K562 (cell line): Measurements from ENCODE around the gene WBP1L. TPM values are rescaled to one million over a fixed set of nuclear protein-coding genes. Genes with fewer than 3 reads are reported as not detected.

ENCODE experiments used
- ATAC-seq: fragments of 200-7000 bp; cut with Tn5 transposase; 3 replicates; pipeline ENCODE4 v1.9.1; 2020; ENCODE audit warnings: moderate library complexity
- BruUV-seq: library from RNA; stranded (reverse); fragments of 400-500 nt; replicated peaks from 2 replicates; lab custom pipeline; 2021; lab: Mats Ljungman, UMichigan
- CTCF ChIA-PET: fragments of 300-600 bp; formaldehyde crosslinking; extraction: SDS; loops from one replicate; lab custom pipeline; 2021; ENCODE audit warnings: low intra/inter-chr PET ratio; lab: Yijun Ruan, JAX
- POLR2A ChIA-PET: fragments of 300-600, 350-650 bp; sonication (Branson Sonifier 250); formaldehyde crosslinking; extraction: SDS; loops from one replicate; lab custom pipeline; 2021; ENCODE audit warnings: antibody characterized with exemption, inconsistent platforms; lab: Yijun Ruan, JAX
- DNase-seq, 4 experiments: peaks; one replicate each; pipeline versions ENCODE4 v3.0.0 to v3.0.0-alpha.2; 2011 to 2018; ENCODE audit warnings: low spot score in 3 of 4, mixed read lengths in 3 of 4; ENCODE audit errors: extremely low read depth in 1 of 4
- FAIRE-seq: peaks from 2 replicates; lab custom pipeline; 2011; peaks lifted over from hg19 to GRCh38; lab: Jason Lieb, UNC
- H2AFZ ChIP-seq: 2 replicates; pipeline ENCODE4 v1.6.0; 2011; ENCODE audit warnings: low read depth, low read length, control low read depth, inconsistent platforms
- H3K27ac ChIP-seq: fragments of 200-600 bp; 3 replicates; pipeline ENCODE4 v1.8.0; 2011; ENCODE audit warnings: low read depth, mild to moderate bottlenecking, control low read depth, inconsistent platforms, low read length, moderate library complexity, mixed read lengths; ENCODE audit errors: extremely low read depth
- H3K27me3 ChIP-seq, 2 experiments: fragments of 300-600 bp in 1 of 2; 2 replicates in 1 of 2; 3 replicates in 1 of 2; pipeline versions ENCODE4 v1.6.0 to v1.8.0; 2011; ENCODE audit warnings: inconsistent platforms in 2 of 2, low read length in 2 of 2, mild to moderate bottlenecking in 1 of 2, mixed read lengths in 1 of 2, moderate library complexity in 1 of 2; ENCODE audit not compliant: control insufficient read depth in 2 of 2, insufficient read depth in 2 of 2
- H3K36me3 ChIP-seq: fragments of 300-600 bp; 3 replicates; pipeline ENCODE4 v1.8.0; 2011; ENCODE audit warnings: mild to moderate bottlenecking, low read length, inconsistent platforms; ENCODE audit not compliant: control insufficient read depth, insufficient read depth
- H3K4me1 ChIP-seq, 2 experiments: fragments of 200-600 bp in 1 of 2; replicated peaks in 1 of 2; 2 replicates in 1 of 2; 3 replicates in 1 of 2; pipeline versions ENCODE4 v1.5.1 to v1.8.0; 2011; ENCODE audit warnings: inconsistent platforms in 2 of 2, low read length in 2 of 2, mild to moderate bottlenecking in 1 of 2, mixed read lengths in 1 of 2, moderate library complexity in 1 of 2; ENCODE audit not compliant: control insufficient read depth in 2 of 2, insufficient read depth in 2 of 2
- H3K4me2 ChIP-seq: 2 replicates; pipeline ENCODE4 v1.6.1; 2011; ENCODE audit warnings: low read length, control low read depth, inconsistent platforms, mixed read lengths; ENCODE audit not compliant: insufficient read depth
- H3K4me3 ChIP-seq: fragments of 200-600 bp; sonication (generic), shearing (Covaris generic); 2 replicates; pipeline ENCODE4 v1.5.1; 2016; ENCODE audit warnings: control low read depth, inconsistent platforms
- H3K79me2 ChIP-seq: fragments of 200-600 bp; 3 replicates; pipeline ENCODE4 v1.8.0; 2011; ENCODE audit warnings: low read length, inconsistent platforms; ENCODE audit not compliant: control insufficient read depth, insufficient read depth
- H3K9ac ChIP-seq, 2 experiments: 2 replicates each; pipeline versions ENCODE4 v1.6.0 to v1.6.1; 2011; ENCODE audit warnings: low read depth in 2 of 2, low read length in 2 of 2, control low read depth in 1 of 2, inconsistent platforms in 1 of 2, mild to moderate bottlenecking in 1 of 2, mixed read lengths in 1 of 2; ENCODE audit not compliant: insufficient read depth in 1 of 2
- H3K9me1 ChIP-seq: one replicate; pipeline ENCODE4 v1.6.0; 2011; ENCODE audit warnings: inconsistent platforms, mild to moderate bottlenecking, low read length, moderate library complexity; ENCODE audit not compliant: control insufficient read depth, insufficient read depth
- H3K9me3 ChIP-seq: replicated peaks from 2 replicates; pipeline ENCODE4 v1.5.1; 2011; ENCODE audit warnings: low read depth, low read length, inconsistent platforms; ENCODE audit not compliant: control insufficient read depth, insufficient read depth
- H4K20me1 ChIP-seq: replicated peaks from 2 replicates; pipeline ENCODE4 v1.6.1; 2011; ENCODE audit warnings: low read length, inconsistent platforms, mixed read lengths; ENCODE audit not compliant: control insufficient read depth, insufficient read depth
- E2F8 ChIP-seq: fragments of 450-650 bp; IDR thresholded peaks from 2 replicates; pipeline ENCODE4 v1.7.1; 2018; ENCODE audit warnings: mild to moderate bottlenecking, low read depth; ENCODE audit not compliant: partially characterized antibody
- EGR1 ChIP-seq: fragments of 450-650 bp; conservative IDR thresholded peaks from 2 replicates; pipeline ENCODE4 v1.6.1; 2017; ENCODE audit warnings: mild to moderate bottlenecking
- ELF1 ChIP-seq: fragments of 200-800 bp; sonication (Bioruptor generic); IDR thresholded peaks from 2 replicates; pipeline ENCODE4 v1.6.1; 2016; ENCODE audit warnings: missing genetic modification characterization, missing compliant biosample characterization
- FOS ChIP-seq: IDR thresholded peaks from 3 replicates; pipeline ENCODE4 v1.6.1; 2011; ENCODE audit not compliant: insufficient read length; ENCODE audit errors: extremely low read depth
- FOXO4 ChIP-seq: fragments of 450-650 bp; formaldehyde crosslinking; IDR thresholded peaks from 2 replicates; pipeline ENCODE4 v1.4.0; 2020; ENCODE audit warnings: mild to moderate bottlenecking, moderate library complexity
- HDAC3 ChIP-seq: fragments of 450-650 bp; IDR thresholded peaks from 2 replicates; pipeline ENCODE4 v1.6.1; 2018; ENCODE audit warnings: borderline replicate concordance, mild to moderate bottlenecking, moderate library complexity; ENCODE audit not compliant: partially characterized antibody
- KDM2B ChIP-seq: fragments of 250-450 bp; sonication (Bioruptor Pico); IDR thresholded peaks from 2 replicates; pipeline ENCODE4 v1.8.0; 2021; ENCODE audit warnings: mild to moderate bottlenecking, moderate library complexity
- KHSRP ChIP-seq: fragments of 450-650 bp; IDR thresholded peaks from 2 replicates; pipeline ENCODE4 v1.6.1; 2017
- PHF20 ChIP-seq: fragments of 450-650 bp; IDR thresholded peaks from 2 replicates; pipeline ENCODE4 v1.6.1; 2018; ENCODE audit not compliant: partially characterized antibody
- PURB ChIP-seq: sonication (generic); formaldehyde crosslinking; IDR thresholded peaks from 2 replicates; pipeline ENCODE4 v1.9.0; 2021; ENCODE audit warnings: low read depth, mild to moderate bottlenecking, missing genetic modification reagents
- SMARCC2 ChIP-seq: fragments of 450-650 bp; IDR thresholded peaks from 2 replicates; pipeline ENCODE4 v1.6.1; 2017; ENCODE audit warnings: antibody characterized with exemption, moderate library complexity, mild to moderate bottlenecking, low read depth
- SRSF1 ChIP-seq: fragments of 200-400 bp; formaldehyde crosslinking; IDR thresholded peaks from 2 replicates; pipeline ENCODE4 v1.6.1; 2017; ENCODE audit warnings: mild to moderate bottlenecking, low read depth, low read length, moderate library complexity
- U2AF2 ChIP-seq: fragments of 200-400 bp; formaldehyde crosslinking; optimal IDR thresholded peaks from 2 replicates; pipeline ENCODE3; 2017; ENCODE audit warnings: low read depth, mild to moderate bottlenecking, low read length
- USF1 ChIP-seq: sonication (generic); formaldehyde crosslinking; IDR thresholded peaks from 2 replicates; pipeline ENCODE4 v1.9.0; 2022; ENCODE audit warnings: mild to moderate bottlenecking, missing genetic modification reagents
- ZNF212 ChIP-seq: fragments of 450-650 bp; formaldehyde crosslinking; IDR thresholded peaks from 2 replicates; pipeline ENCODE4 v1.4.0; 2020; ENCODE audit warnings: mild to moderate bottlenecking
- ZNF384 ChIP-seq: IDR thresholded peaks from 2 replicates; pipeline ENCODE4 v1.6.1; 2012; ENCODE audit warnings: low read depth, low read length, improper control_type of control experiment
- ZNF583 ChIP-seq: fragments of 250-450 bp; sonication (Bioruptor Pico); IDR thresholded peaks from 2 replicates; pipeline ENCODE4 v1.4.0; 2020
- ZNF695 ChIP-seq: fragments of 450-650 bp; formaldehyde crosslinking; IDR thresholded peaks from 2 replicates; pipeline ENCODE4 v1.4.0; 2020; ENCODE audit warnings: mild to moderate bottlenecking, moderate library complexity
- WGBS: fragments of 100-300 bp; shearing (Covaris generic); methylation state at CpG from one replicate; pipeline ENCODE4 v1.1.6; 2016; ENCODE audit warnings: low coverage, mixed read lengths; ENCODE audit not compliant: insufficient coverage; ENCODE audit errors: missing lambda C conversion rate; 5-methylcytosine and 5-hydroxymethylcytosine counted together
- in situ Hi-C: fragments of 300-500 bp; cut with MboI; formaldehyde crosslinking; loops from 4 replicates; pipeline ENCODE4 v1.15.0; 2018; ENCODE audit warnings: inconsistent platforms, mixed read lengths
- intact Hi-C: fragments of 100-400 bp; cut with micrococcal nuclease; formaldehyde crosslinking; loops from 2 replicates; pipeline ENCODE4 v1.14.2; 2022
- polyA plus RNA-seq, 8 experiments: library from polyadenylated mRNA; depleted of rRNA in 4 of 8; stranded (reverse) in 5 of 8; unstranded in 3 of 8; fragments of >200 nt; fragmentation: Nextera tagmentation in 2 of 8; fragmentation: Illumina TruSeq in 1 of 8; extraction: Ambion mirVana in 2 of 8; extraction: Trizol in 1 of 8; gene quantifications; 2 replicates each; pipeline versions ENCODE4 v1.2.1 to v1.2.3, GENCODE V29; 2011 to 2014; ENCODE audit warnings: inconsistent platforms in 1 of 8, missing spikeins in 1 of 8
- total RNA-seq, 7 experiments: library from RNA; depleted of rRNA in 6 of 7; stranded (reverse); fragments of >200 nt in 6 of 7; fragmentation: Illumina TruSeq in 2 of 7; extraction: Trizol in 2 of 7; gene quantifications; 2 replicates each; pipeline versions ENCODE4 v1.2.1 to v1.2.3, GENCODE V29; 2011 to 2021; ENCODE audit warnings: low replicate concordance in 1 of 7

Gene WBP1L
- total and polyA plus RNA-seq, 9 of the 15 experiments (the other 6 are each of a cell fraction or from before 2014, with no cell fraction given): 3.2 to 14.4 (median 11.3) TPM

- TF ChIP-seq SMARCC2: no peak
- TF ChIP-seq PURB (CRISPR knock-in tag): no peak
- no peak for TF ChIP-seq KHSRP
- no peak for TF ChIP-seq KDM2B (CRISPR knock-in tag)
- no peak for TF ChIP-seq FOS
Observed at GRCh38 chr10:102785818-102786217, 42.1 kb downstream of the WBP1L start (continued).

- no TSS peak for BruUV-seq
- Histone ChIP-seq H3K9ac (no peak overlapping the region), H3K4me1 (peaks cover 2% of the 10 kb centered on the region in 2 experiments; a peak in 3 of 5 replicates), H4K20me1 (no peaks in the 10 kb centered on the region), H3K9me3 (no peaks in the 10 kb centered on the region), H3K4me3 (no peak overlapping the region), H3K79me2 (no peaks in the 10 kb centered on the region), H3K4me2 (no peak overlapping the region), H3K9me1 (no peaks in the 10 kb centered on the region), H2AFZ (no peak overlapping the region), H3K27ac (no peak overlapping the region), H3K27me3 (no peaks in the 10 kb centered on the region), H3K36me3 (no peaks in the 10 kb centered on the region)
- ChIA-PET CTCF (no interaction called here), POLR2A (no interaction called here)
- ATAC-seq: no peak
- in situ Hi-C loops: no loop called here
- DNase-seq: no peak
- TF ChIP-seq ELF1 (no peak), USF1 (no peak), HDAC3 (no peak), E2F8 (no peak), ZNF695 (CRISPR knock-in tag) (no peak), FOXO4 (CRISPR knock-in tag) (no peak), ZNF212 (CRISPR knock-in tag) (no peak), SRSF1 (no peak), PHF20 (no peak), ZNF384 (no peak), ZNF583 (CRISPR knock-in tag) (no peak), U2AF2 (no peak), EGR1 (no peak)
- intact Hi-C loops: no loop called here
- WGBS: 86% methylated on average over 8 of the region's 8 CpGs
- FAIRE-seq: no peak
Observed at GRCh38 chr10:102791754-102792395, 48.1 kb downstream of the WBP1L start.
